NCI-H748 treated with DMSO at 0.1 percent for 48 hours (cell line): ENCODE results near the gene APH1B.
"Not testable (repeated sequence)": the region's sequence is repeated elsewhere in the genome, so short reads cannot be mapped to it uniquely, and the experiment has no call there.

ENCODE experiments used
- DNase-seq: peaks from one replicate; lab custom pipeline; 2025; lab: John Stamatoyannopoulos, UW

The APH1B gene

GRCh38 chr15:63296195-63296594 lies 18.8 kb downstream of the APH1B start:
- DNase-seq = no peak

GRCh38 chr15:63299943-63300575 lies 22.7 kb downstream of the APH1B start:
- DNase-seq = no peak

DNA sequence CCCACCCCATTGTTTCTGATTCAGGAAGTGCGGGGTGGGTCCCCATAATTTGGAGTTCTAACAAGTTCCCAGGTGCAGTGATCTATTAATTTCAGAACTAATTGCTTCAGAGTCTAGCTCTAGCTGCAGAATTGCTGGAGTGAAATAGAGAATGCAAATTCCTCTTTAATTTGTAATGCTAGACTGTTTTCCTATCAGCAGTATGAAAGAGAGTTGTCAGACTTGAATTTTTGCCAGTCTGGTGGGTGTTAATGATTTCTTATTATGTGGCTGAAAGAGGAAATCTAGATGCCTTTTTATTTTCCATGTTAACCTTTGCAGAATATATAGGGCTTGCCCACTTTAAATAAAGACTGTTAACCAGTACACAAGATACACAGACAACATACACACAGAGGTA lies 23.7 kb downstream of the APH1B start:
- DNase-seq = no peak

- no peak for DNase-seq
Measured at GRCh38 chr15:63305260-63305659, 27.9 kb downstream of the APH1B start.

DNA sequence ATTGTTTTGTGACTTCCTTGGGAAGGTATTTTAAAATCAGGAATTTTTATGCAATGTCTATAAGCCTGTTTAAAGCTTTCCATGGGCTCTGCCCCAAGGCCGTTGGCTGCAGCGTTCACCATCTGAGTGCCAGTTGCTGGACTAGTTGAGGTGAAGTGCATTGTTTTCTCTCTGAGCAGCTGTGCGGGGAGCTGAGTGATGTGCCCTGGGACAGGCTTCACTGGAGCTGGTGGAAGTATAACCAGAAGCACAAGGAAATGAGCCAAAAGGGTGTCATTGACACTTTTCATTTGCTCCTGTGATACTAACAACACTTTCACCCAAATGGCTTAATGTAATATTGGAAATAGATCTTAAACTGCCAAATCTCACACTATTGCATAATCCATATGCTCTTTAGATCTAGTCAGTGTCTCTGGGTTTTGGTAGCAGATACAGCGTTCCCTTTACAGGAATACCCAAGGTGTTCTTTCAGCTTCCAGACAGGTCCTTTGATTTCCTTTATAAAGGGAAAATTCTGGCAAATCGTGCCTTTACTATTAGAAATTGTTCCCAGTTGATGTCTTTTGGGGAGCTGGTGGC lies 29.2 kb downstream of the APH1B start:
- no peak for DNase-seq

- DNase-seq = no peak
Measured at GRCh38 chr15:63308491-63308890, 31.1 kb downstream of the APH1B start.

- no peak for DNase-seq
Measured at GRCh38 chr15:63308947-63309346, 31.5 kb downstream of the APH1B start.

DNA sequence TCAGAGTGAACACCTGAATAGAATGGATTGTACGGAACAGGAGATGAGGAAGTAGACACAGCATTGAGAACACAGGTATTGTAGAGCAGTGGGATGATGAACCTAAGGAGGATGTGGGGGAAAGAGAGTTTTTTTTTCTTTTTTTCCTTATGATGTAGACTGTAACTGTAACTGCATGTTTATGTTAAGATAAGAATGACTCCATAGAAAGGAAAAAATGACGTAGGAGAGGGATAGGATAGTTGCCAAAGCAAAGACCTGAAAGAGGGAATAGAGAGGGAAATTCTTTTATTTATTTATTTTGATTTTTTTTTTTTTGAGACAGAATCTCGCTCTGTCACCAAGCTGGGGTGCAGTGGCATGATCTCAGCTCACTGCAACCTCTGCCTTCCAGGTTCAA lies 33.2 kb downstream of the APH1B start:
- DNase-seq = no peak

- no peak for DNase-seq
Measured at GRCh38 chr15:63312286-63312685, 34.9 kb downstream of the APH1B start.

DNA sequence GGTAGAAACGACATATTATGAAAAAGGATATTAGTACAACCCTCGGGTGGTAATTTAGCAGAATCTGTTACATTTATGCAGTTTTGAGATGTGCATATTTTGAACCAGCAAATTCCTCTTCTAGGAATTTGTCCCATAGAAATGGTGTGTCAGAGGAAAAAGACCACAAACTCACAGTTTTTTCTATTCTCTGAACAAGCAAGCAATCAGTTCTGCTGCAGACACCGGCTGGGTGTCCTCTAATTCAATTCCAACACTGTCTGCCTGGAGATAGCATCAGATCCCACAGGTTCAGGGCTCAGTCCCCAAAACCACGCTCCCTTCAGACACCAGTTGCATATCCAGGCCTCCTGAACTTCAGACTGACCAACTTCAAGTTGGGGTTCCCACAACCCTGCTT lies 36.4 kb downstream of the APH1B start:
- DNase-seq = no peak

GRCh38 chr15:63314409-63314808 lies 37.0 kb downstream of the APH1B start:
- DNase-seq = no peak

DNA sequence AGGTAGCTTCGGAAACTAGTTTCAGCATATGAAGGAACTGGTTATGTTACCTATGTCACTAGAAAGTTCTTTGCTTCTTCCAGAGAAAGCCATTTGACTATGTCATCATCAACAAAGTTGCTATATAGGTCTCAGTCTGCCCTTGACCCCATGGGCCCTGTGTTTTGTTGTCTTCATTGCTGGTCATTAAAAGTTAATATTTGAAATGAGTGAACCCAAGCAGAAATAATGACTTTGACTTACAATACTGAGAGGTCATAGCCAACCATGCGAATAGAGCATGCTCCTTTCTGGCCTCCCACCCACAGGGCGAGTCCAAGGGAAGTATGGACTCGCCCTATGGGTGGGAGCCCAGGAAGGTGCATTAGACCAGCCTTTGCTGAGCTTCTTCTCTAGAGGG lies 40.9 kb downstream of the APH1B start:
- DNase-seq = no peak

DNA sequence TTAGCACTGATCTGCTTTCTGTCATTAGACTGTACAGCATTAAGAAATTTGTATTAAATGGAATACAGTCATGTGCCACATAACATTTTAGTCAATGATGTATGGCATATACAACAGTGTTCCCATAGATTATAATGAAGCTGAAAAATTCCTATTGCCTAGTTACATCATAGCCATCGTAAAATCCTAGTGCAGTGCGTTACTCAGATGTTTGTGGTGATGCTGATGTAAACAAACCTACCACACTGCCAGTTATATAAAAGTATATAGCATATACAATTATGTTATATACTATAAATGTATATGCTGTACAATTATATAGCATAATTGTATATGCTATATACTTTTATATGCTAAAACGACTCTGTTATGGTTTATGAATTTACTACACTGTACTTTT lies 41.7 kb downstream of the APH1B start:
- DNase-seq = no peak

DNA sequence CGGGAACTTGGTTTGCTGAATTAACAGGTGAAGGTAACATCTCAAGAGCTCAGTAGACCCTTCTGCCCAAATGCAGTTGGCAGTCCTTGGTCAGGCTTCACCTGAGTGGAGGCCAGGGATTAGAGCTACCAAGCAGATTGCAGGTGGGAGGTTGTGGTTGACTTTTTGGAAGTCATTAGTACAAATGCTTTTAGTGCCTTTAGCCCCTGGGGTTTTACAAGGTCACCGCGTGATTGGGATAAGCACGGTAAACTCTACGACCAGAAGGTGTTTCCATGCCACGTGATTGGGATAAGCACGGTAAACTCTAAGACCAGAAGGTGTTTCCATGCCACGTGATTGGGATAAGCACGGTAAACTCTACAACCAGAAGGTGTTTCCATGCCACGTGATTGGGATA lies 43.0 kb downstream of the APH1B start:
- not testable (repeated sequence) for DNase-seq

DNA sequence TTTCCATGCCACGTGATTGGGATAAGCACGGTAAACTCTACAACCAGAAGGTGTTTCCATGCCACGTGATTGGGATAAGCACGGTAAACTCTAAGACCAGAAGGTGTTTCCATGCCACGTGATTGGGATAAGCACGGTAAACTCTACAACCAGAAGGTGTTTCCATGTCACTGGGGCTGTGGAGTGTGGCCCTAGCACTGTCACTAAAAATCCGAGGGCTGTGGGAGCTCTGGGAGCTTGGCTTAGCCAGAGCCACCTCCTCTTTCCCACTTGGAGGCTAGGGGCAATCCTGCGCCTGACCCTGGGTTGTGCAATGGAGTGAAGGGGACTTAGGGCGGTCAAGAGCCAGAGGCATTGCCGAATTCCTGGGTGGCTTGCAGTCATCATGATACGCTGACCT lies 43.6 kb downstream of the APH1B start:
- not testable (repeated sequence) for DNase-seq

DNA sequence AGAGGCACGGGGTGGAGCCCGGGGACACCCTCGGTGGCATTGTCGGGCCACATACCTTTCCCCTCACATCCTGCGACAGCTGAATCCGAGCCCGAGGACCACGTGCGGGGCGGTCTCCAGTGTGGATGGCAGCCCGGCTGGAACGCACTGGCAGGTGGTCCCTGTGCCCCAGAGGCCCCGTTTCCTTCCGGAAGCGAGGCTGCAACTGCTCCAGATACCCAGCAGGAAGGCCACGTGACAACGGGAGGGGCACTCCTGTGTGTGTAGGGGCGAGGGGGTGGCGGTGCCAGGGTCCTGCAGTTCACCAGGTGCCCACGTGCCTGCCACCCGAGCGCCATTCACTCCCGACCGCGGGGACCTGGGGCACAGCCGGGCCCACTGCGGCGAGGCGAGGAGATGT lies 44.1 kb downstream of the APH1B start:
- DNase-seq = no peak

DNA sequence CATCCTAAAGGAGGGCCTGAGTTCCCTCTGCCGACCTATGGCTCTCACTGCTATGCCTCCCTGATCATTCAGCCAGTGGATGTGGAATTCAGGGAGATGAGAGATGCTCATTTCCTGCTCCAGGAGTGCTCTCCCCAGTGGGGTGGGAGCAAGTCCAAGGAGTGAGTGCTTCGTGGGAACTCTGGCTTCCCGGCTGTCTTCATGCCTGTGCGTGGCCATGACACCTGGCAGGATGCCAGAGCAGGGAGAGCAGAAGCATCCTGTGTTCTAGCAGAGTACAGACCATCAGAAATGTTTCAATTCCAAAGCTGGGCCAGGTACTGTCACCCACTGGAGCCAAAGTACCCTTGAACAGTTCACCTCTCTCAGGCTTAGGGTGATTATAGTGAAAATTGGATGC lies 45.1 kb downstream of the APH1B start:
- no peak for DNase-seq

- DNase-seq = no peak
Measured at GRCh38 chr15:63323798-63324563, 46.6 kb downstream of the APH1B start.

- no peak for DNase-seq
Measured at GRCh38 chr15:63324770-63325169, 47.4 kb downstream of the APH1B start.

DNA sequence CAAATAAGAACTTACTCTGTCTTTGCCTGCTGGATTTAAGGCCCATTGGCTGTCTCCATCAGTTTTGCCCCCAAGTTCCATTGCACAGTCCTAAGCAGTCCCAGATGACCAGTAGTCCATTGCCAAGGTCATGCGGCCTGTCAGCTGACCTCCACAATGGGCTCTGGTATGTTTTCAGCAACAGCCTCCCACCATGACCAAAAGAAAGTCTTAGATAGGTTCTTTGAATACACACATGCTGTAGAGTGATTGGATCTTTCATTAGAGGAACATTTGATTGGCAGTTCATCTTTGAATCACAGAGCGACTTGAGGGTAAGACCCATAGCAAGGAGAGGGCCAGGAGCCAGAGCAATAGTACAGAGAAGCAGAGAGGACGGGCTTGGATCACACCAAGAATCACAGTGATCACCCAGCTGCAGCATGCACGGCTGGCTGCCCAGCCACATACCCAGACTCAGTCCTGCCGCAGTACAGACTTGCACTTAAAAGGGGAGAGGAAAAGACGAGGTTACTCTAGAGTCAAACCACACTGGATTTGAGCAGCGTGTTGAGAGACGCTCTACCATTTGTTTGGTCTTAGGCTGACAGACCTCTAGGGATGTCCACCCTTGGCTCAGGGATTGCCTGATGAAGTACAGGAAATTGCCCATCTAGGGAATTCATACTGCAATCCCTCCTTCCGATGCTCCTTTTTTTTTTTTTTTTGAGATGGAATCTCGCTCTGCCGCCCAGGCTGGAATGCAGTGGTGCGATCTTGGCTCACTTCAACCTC lies 50.4 kb downstream of the APH1B start:
- DNase-seq = no peak

DNA sequence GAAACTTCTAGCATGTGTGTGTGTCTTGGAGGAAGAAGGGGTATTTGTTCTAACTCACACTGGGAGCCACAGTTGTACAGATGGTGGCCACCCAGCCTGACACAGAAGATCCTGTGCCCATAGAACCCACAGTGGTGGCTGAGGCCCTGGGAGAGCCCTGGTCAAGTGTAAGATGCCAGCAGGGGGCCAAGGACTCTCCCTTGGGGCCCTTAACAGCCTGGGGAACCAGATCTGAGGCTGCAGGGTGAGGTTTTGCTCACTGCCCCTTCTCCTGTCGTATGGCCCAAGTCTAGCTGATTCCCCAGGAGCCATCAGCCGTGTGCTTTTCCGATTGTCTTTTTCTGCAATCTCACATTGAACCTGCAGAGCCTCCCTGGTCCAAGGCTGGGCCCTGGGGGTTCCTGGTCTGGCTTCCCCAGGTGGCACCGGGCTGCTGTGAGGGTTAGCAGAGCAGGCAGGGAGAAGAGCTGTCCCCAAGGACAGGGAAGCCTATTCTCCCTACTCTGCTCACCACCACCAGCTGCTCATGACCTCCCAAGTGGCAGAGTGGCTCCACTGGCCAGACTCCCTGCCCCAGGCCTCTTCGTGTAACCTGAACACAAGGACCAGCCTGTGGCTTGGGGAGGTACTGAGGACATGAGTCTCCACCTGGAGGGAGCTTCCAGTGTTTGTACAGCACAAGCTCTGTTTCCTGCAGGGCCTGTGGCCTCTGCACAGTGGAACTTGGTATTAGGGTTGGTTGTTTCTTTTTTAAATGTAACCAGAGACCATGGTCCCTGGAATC lies 52.4 kb downstream of the APH1B start:
- DNase-seq = no peak

DNA sequence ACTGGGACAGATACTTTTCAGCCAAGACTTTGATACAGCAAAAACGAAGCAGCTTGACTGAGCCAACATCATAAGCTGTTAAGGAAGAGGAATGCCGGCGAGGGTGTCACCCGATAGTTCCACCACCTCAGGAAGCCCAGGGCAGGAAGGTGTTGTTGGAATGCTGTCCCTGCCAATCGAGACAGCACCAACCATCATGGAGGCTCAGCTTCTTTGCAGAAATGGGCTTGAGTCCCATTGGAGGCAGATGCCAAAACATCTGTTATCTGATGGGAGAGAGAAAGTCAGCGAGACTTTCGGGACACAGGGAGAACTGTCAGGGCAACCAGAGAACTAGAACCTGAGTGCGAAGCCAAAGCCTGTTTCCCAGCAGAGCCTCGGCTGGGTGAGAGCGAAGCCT lies 53.5 kb downstream of the APH1B start:
- no peak for DNase-seq
